GM19193 (cell line): ENCODE data around the gene GAA.

Experiments
- POLR2A ChIP-seq: IDR thresholded peaks from 4 replicates; pipeline ENCODE4 v1.6.1; 2011; ENCODE audit not compliant: insufficient read depth, insufficient read length; ENCODE audit errors: extremely low read depth

GAA gene

GRCh38 chr17:80101011-80101945 lies at the start of gene GAA:
Gene GAA, plus strand, starts transcription at chr17:80101581. Its CDS starts 3,006 bp downstream, at chr17:80104587.
- TF ChIP-seq POLR2A: peak; percentile 68

- TF ChIP-seq POLR2A: no peak
Observed at GRCh38 chr17:80051681-80052080, 49.7 kb upstream of the GAA start.

GRCh38 chr17:80053102-80053501 lies 48.3 kb upstream of the GAA start:
- no peak for TF ChIP-seq POLR2A

DNA sequence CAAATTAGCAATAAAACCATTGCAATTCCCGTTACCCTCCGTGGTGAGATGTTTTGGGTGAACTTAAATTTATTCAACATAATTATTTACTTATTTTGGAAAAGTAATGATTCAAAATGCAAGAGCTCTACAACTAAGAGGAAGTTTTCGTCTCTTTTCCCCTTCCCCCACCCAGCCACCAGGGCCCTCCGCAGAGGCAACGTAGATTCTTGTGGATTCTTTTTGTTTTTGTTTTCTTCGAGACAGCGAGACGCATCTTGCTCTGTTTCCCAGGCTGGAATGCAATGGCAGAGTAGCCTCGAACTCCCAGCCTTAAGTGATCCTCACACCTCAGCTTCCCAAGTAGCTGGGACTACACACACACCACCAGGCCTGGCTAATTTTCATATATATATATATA lies 45.8 kb upstream of the GAA start:
- TF ChIP-seq POLR2A: no peak

DNA sequence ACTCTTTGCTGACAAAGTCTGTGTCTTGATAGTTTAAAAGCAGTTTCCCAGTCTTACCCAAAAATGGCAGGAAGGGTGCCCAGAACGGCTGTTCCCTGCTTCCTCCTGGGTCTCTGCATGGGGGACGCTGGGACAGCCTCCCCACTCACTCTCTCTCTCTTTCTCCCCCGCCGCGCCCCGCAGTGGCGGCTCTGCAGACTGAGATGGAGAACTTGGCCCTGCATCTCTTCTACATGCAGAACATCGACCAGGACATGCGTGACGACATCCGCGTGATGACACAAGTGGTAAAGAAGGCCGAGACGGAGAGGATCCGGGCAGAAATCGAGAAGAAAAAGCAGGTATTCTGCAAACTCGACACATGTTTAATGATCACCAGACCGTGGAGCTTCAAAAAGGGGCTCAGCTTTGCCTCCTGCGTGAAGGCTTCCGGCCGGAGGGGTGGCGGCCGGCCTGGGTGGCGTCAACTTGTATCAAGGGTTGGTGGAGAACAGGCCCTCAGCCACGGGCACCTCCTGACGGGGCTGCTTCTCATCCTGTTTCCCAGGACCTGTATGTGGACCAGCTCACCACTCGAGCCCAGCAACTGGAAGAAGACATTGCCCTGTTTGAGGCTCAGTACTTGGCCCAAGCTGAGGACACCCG lies 42.9 kb upstream of the GAA start:
- no peak for TF ChIP-seq POLR2A

- TF ChIP-seq POLR2A: no peak
Observed at GRCh38 chr17:80060644-80061043, 40.7 kb upstream of the GAA start.

DNA sequence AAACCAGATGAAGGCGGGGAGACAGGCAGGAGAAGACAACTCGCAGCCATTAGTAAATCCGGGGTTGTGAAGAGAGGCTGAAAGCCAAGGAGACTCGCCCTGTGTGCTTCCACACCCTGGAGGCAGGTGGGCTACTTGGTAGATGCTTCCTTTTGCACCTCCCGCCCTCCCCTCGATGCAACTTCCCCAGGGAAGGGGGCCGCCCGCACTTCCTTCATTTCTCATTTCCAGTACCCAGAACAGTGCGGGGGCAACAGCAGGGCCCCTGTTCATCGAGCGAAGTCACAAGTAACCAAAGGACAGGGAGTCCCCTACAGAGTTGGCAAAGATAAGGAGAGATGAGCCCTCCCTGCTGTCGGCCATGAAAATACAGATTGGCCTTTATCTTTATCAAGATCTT lies 40.0 kb upstream of the GAA start:
- no peak for TF ChIP-seq POLR2A

GRCh38 chr17:80063830-80064585 lies 37.4 kb upstream of the GAA start:
- TF ChIP-seq POLR2A: no peak

GRCh38 chr17:80064696-80065095 lies 36.7 kb upstream of the GAA start:
- no peak for TF ChIP-seq POLR2A

DNA sequence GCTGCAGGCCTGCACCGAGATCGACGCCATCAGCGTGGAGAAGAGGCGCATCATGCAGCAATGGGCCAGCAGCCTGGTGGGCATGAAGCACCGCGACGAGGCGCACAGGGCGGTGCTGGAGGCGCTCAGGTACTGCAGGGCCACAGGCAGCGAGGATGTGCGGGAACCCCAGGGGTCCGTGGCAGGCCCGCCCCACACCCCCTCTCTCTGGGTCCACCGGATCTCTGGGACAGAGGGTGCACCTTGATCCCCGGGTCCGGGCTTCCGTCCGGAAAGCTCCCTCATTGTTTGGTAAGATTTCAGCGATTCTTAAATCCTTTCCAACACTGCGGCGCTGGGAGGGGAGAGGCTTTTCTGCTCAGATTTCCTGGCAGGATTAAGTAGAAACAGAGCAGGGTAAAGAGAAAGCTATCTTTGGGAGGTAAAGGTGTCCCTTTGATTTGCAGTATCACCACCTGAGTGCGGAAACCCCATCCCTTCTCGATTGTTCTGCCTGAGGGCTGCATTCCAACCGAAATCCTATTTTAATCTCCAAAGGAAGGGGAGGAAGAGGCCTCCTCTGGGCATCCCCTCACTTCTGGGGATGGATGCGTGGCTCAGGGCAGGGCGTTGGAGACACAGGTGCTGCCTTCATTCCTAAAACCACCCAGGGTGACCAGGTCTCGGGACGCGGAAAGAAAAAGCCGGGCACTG lies 35.8 kb upstream of the GAA start:
- no peak for TF ChIP-seq POLR2A

GRCh38 chr17:80067393-80067986 lies 33.9 kb upstream of the GAA start:
- no peak for TF ChIP-seq POLR2A

- TF ChIP-seq POLR2A: no peak
Observed at GRCh38 chr17:80068301-80069222, 32.8 kb upstream of the GAA start.

GRCh38 chr17:80070375-80071115 lies 30.8 kb upstream of the GAA start:
- TF ChIP-seq POLR2A: no peak
